ENCODE data around the gene CLEC9A. TPM values are rescaled to one million over a fixed set of nuclear protein-coding genes. Genes with fewer than 3 reads are reported as not detected.

CLEC9A gene
- total RNA-seq, 1 donor from 2014 or later, result not detected

DNA sequence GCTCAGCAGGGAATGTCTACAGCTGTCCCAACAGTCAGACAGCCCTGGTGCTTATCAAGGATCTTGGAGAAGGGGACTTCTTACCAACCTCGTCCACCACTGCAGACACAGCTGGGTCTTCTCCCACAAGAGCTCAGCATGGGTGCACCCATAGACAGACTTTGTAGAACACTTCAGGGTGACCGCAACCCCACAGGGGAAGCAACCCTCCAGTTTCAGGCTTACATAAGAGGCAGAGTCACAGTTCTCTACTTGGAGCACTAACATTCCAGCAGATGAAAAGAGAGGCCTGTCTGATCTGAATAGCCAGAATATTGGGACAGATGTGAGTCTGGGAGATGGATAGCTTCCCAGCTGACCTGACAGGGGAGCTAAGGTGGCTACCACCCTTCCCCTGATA, 71.8 kb downstream of the CLEC9A start:
- no peak for DNase-seq (ENCODE audit: low spot score)
- peak; percentile 38 for ATAC-seq

GRCh38 chr12:10110256-10110844, 79.9 kb downstream of the CLEC9A start:
- DNase-seq (ENCODE audit: low spot score) (no peak), ATAC-seq (peak; percentile 58)

GRCh38 chr12:10111451-10111850, 81.0 kb downstream of the CLEC9A start:
- DNase-seq (ENCODE audit: low spot score) (no peak), ATAC-seq (no peak)

- no peak for ATAC-seq
Observed at GRCh38 chr12:10113075-10113474, 82.6 kb downstream of the CLEC9A start.

GRCh38 chr12:10113920-10114319, 83.4 kb downstream of the CLEC9A start:
- ATAC-seq (no peak), DNase-seq (ENCODE audit: low spot score) (no peak)

More at GRCh38 chr12:10113075-10113474, 82.6 kb downstream of the CLEC9A start:
- DNase-seq (ENCODE audit: low spot score), result no peak

DNA sequence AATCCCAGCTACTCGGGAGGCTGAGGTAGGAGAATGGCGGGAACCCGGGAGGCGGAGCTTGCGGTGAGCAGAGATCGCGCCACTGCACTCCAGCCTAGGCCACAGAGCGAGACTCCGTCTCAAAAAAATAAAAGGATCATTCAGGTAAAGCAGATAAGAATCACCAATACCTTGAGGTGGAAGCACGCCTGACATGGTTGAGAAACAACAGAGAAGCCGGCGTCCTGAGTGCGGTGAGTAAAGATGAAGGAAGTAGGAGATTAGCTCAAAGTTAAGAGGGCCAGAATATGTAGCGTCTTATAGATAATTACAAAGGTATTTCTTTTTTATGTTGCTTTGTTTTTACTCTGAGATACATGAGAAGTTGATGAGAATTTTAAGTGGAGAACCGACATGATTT, 84.8 kb downstream of the CLEC9A start:
- no peak for DNase-seq (ENCODE audit: low spot score)
- no peak for ATAC-seq

Other genes starting within 250 kb of the CLEC9A start
- not detected for gene KLRF1, start 203.2 kb upstream of the CLEC9A start, total RNA-seq
- gene CLEC2B, start 161.3 kb upstream of the CLEC9A start, total RNA-seq, result 1.4 TPM
- gene KLRF2, start 149.2 kb upstream of the CLEC9A start, total RNA-seq, result not detected
- gene CLEC2A, start 98.3 kb upstream of the CLEC9A start, total RNA-seq, result not detected
- 0.38 TPM for gene CLEC12A, start 59.3 kb upstream of the CLEC9A start, total RNA-seq
- 10.7 TPM for gene CLEC1B, start 31.6 kb upstream of the CLEC9A start, total RNA-seq
- not detected for gene CLEC12B, start 20.1 kb upstream of the CLEC9A start, total RNA-seq
- 0.70 TPM for gene CLEC1A, start 68.3 kb downstream of the CLEC9A start, total RNA-seq
- 1.2 TPM for gene CLEC7A, start 99.5 kb downstream of the CLEC9A start, total RNA-seq
- 0.50 TPM for gene OLR1, start 141.4 kb downstream of the CLEC9A start, total RNA-seq
- gene TMEM52B, start 148.3 kb downstream of the CLEC9A start, total RNA-seq, result not detected
- 92.9 TPM for gene GABARAPL1, start 182.2 kb downstream of the CLEC9A start, total RNA-seq